Liver (tissue), 9 donors: ENCODE results near the gene CBX4. TPM values are rescaled to one million over a fixed set of nuclear protein-coding genes. Genes with fewer than 3 reads are reported as not detected.

ENCODE experiments used
- DNase-seq: peaks from one replicate; pipeline ENCODE4 v3.0.0-alpha.2; 2017; ENCODE audit warnings: low spot score
- H3K27ac ChIP-seq, 2 donors: one replicate each; pipeline ENCODE4 v1.7.0; 2013; ENCODE audit warnings: inconsistent platforms in 2 of 2, low read length in 2 of 2, control low read depth in 1 of 2, low read depth in 1 of 2, mild to moderate bottlenecking in 1 of 2
- H3K27me3 ChIP-seq, 4 donors: one replicate each; pipeline versions ENCODE4 v1.6.1 to v1.7.0; 2013; ENCODE audit warnings: low read length in 3 of 4, inconsistent platforms in 1 of 4, mild to moderate bottlenecking in 1 of 4, moderate library complexity in 1 of 4; ENCODE audit not compliant: control insufficient read depth in 4 of 4, insufficient read depth in 4 of 4
- H3K36me3 ChIP-seq, 4 donors: one replicate each; pipeline versions ENCODE4 v1.6.1 to v1.7.0; 2013; ENCODE audit warnings: low read length in 3 of 4, mild to moderate bottlenecking in 3 of 4, low read depth in 1 of 4, moderate library complexity in 1 of 4; ENCODE audit not compliant: control insufficient read depth in 4 of 4, insufficient read depth in 3 of 4
- H3K4me1 ChIP-seq, 4 donors: one replicate each; pipeline versions ENCODE4 v1.6.1 to v1.7.0; 2013; ENCODE audit warnings: low read length in 3 of 4, mild to moderate bottlenecking in 3 of 4, moderate library complexity in 1 of 4; ENCODE audit not compliant: control insufficient read depth in 4 of 4, insufficient read depth in 4 of 4
- H3K4me3 ChIP-seq, 3 donors: one replicate each; pipeline versions ENCODE4 v1.6.1 to v1.7.0; 2013; ENCODE audit warnings: low read length in 3 of 3, control low read depth in 1 of 3, low read depth in 1 of 3, mild to moderate bottlenecking in 1 of 3
- H3K9ac ChIP-seq, 2 donors: one replicate each; pipeline ENCODE4 v1.7.0; 2013; ENCODE audit warnings: low read length in 2 of 2, mild to moderate bottlenecking in 2 of 2, moderate library complexity in 2 of 2, control low read depth in 1 of 2, low read depth in 1 of 2
- H3K9me3 ChIP-seq, 4 donors: one replicate each; pipeline versions ENCODE4 v1.6.1 to v1.7.0; 2013; ENCODE audit warnings: low read length in 3 of 4; ENCODE audit not compliant: control insufficient read depth in 4 of 4
- EGR1 ChIP-seq, 2 donors: IDR thresholded peaks; 2 replicates each; pipeline ENCODE4 v1.6.1; 2016 to 2018; ENCODE audit warnings: antibody characterized with exemption in 2 of 2, low read depth in 2 of 2
- FOXA1 ChIP-seq: IDR thresholded peaks from 2 replicates; pipeline ENCODE4 v1.6.1; 2016; ENCODE audit warnings: antibody characterized with exemption
- FOXA2 ChIP-seq: IDR thresholded peaks from 2 replicates; pipeline ENCODE4 v1.6.1; 2016; ENCODE audit warnings: antibody characterized with exemption
- GABPA ChIP-seq, 2 donors: IDR thresholded peaks in 1 of 2; conservative IDR thresholded peaks in 1 of 2; 2 replicates each; pipeline ENCODE4 v1.6.1; 2016; ENCODE audit warnings: antibody characterized with exemption in 2 of 2, mild to moderate bottlenecking in 1 of 2, moderate library complexity in 1 of 2
- HNF4A ChIP-seq, 2 donors: conservative IDR thresholded peaks; 2 replicates each; pipeline ENCODE4 v1.6.1; 2016; ENCODE audit warnings: antibody characterized with exemption in 2 of 2, mild to moderate bottlenecking in 2 of 2
- HNF4G ChIP-seq: IDR thresholded peaks from 2 replicates; pipeline ENCODE4 v1.6.1; 2016; ENCODE audit warnings: antibody characterized with exemption
- JUND ChIP-seq, 2 donors: IDR thresholded peaks; 2 replicates each; pipeline ENCODE4 v1.6.1; 2016; ENCODE audit warnings: antibody characterized with exemption in 2 of 2
- NR2F2 ChIP-seq: IDR thresholded peaks from 2 replicates; pipeline ENCODE4 v1.6.1; 2016; ENCODE audit warnings: antibody characterized with exemption
- RAD21 ChIP-seq, 2 donors: IDR thresholded peaks; 2 replicates each; pipeline ENCODE4 v1.6.1; 2016; ENCODE audit warnings: antibody characterized with exemption in 2 of 2, mild to moderate bottlenecking in 2 of 2
- REST ChIP-seq: IDR thresholded peaks from 2 replicates; pipeline ENCODE4 v1.6.1; 2016; ENCODE audit warnings: antibody characterized with exemption, mild to moderate bottlenecking
- RXRA ChIP-seq, 2 donors: IDR thresholded peaks; 2 replicates each; pipeline ENCODE4 v1.6.1; 2017 to 2018; ENCODE audit warnings: antibody characterized with exemption in 2 of 2, mild to moderate bottlenecking in 1 of 2
- SP1 ChIP-seq: IDR thresholded peaks from 2 replicates; pipeline ENCODE4 v1.6.1; 2018; ENCODE audit warnings: antibody characterized with exemption, mild to moderate bottlenecking
- TAF1 ChIP-seq: conservative IDR thresholded peaks from 2 replicates; pipeline ENCODE4 v1.6.1; 2016; ENCODE audit warnings: antibody characterized with exemption, mild to moderate bottlenecking
- YY1 ChIP-seq: IDR thresholded peaks from 2 replicates; pipeline ENCODE4 v1.6.1; 2016; ENCODE audit warnings: antibody characterized with exemption, mild to moderate bottlenecking
- WGBS: extraction: QIAGEN DNeasy Blood & Tissue Kit; methylation state at CpG from one replicate; pipeline ENCODE4 v1.1.7; 2013; 5-methylcytosine and 5-hydroxymethylcytosine counted together
- polyA plus RNA-seq, 2 donors: library from polyadenylated mRNA; stranded (reverse) in 1 of 2; unstranded in 1 of 2; fragments of 200-250 nt in 1 of 2; fragments of >200 nt in 1 of 2; fragmentation: Nextera tagmentation in 1 of 2; extraction: Ambion mirVana in 1 of 2; gene quantifications; one replicate each; pipeline versions ENCODE4 v1.2.1 to v1.2.3, GENCODE V29; 2013 to 2015
- total RNA-seq, 2 donors: library from RNA; depleted of rRNA; stranded (reverse); fragments of >200 nt; gene quantifications; one replicate each; pipeline ENCODE4 v1.2.3, GENCODE V29; 2014
- TF ChIP-seq, protein P1 (sequence below): IDR thresholded peaks from 2 replicates; pipeline ENCODE4 v1.6.1; 2016; ENCODE audit warnings: antibody characterized with exemption
- TF ChIP-seq, protein P2 (sequence below): IDR thresholded peaks from 2 replicates; pipeline ENCODE4 v1.6.1; 2016; ENCODE audit warnings: antibody characterized with exemption
- TF ChIP-seq, protein P3 (sequence below): IDR thresholded peaks from 2 replicates; pipeline ENCODE4 v1.6.1; 2016; ENCODE audit warnings: antibody characterized with exemption
- TF ChIP-seq, protein P4 (sequence below): fragments of 150-350 bp; IDR thresholded peaks from 2 replicates; pipeline ENCODE4 v1.5.1; 2017; ENCODE audit warnings: improper control_type of control experiment, low read depth, low read length; ENCODE audit not compliant: missing input control
- donor health status: healthy.
- donor health status: healthy.
- donor health status: healthy.
- donor health status: healthy.
- donor health status: healthy.

CBX4 gene
- total and polyA plus RNA-seq, 4 donors, result 4.8 to 8.9 (median 6.3) TPM

- TF ChIP-seq TAF1 (no peak), NR2F2 (no peak)
Measured at GRCh38 chr17:79831265-79832217, 7.7 kb downstream of the CBX4 start (continued).

- no peak overlapping the region for H3K4me3 ChIP-seq
- H3K36me3 ChIP-seq, result peaks cover 0 to 4% (median 1%) of the 10 kb centered on the region in 4 donors
- H3K4me1 ChIP-seq, result peaks cover 14 to 40% (median 27%) of the 10 kb centered on the region in 4 donors
- H3K27me3 ChIP-seq, result no peaks in the 10 kb centered on the region
- DNase-seq, result no peak
- no peaks in the 10 kb centered on the region for H3K9me3 ChIP-seq
- TF ChIP-seq JUND (IDR thresholded peaks at IDR 0.05) (no peak), YY1 (no peak), GABPA (IDR thresholded peaks at IDR 0.05 in 1 of 2, conservative IDR thresholded peaks at IDR 0.05 in 1 of 2) (no peak), EGR1 (IDR thresholded peaks at IDR 0.05; ENCODE audit: low read depth in 2 of 2) (no peak), HNF4A (conservative IDR thresholded peaks at IDR 0.05) (no peak), HNF4G (no peak), FOXA2 (no peak), RXRA (IDR thresholded peaks at IDR 0.05) (no peak), REST (no peak), SP1 (no peak), NR2F2 (no peak), RAD21 (IDR thresholded peaks at IDR 0.05) (no peak), TAF1 (no peak), FOXA1 (no peak)
- TF ChIP-seq, protein P1, sequence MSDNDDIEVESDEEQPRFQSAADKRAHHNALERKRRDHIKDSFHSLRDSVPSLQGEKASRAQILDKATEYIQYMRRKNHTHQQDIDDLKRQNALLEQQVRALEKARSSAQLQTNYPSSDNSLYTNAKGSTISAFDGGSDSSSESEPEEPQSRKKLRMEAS, result no peak
- TF ChIP-seq, protein P2, sequence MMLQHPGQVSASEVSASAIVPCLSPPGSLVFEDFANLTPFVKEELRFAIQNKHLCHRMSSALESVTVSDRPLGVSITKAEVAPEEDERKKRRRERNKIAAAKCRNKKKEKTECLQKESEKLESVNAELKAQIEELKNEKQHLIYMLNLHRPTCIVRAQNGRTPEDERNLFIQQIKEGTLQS, result no peak
- TF ChIP-seq, protein P3, sequence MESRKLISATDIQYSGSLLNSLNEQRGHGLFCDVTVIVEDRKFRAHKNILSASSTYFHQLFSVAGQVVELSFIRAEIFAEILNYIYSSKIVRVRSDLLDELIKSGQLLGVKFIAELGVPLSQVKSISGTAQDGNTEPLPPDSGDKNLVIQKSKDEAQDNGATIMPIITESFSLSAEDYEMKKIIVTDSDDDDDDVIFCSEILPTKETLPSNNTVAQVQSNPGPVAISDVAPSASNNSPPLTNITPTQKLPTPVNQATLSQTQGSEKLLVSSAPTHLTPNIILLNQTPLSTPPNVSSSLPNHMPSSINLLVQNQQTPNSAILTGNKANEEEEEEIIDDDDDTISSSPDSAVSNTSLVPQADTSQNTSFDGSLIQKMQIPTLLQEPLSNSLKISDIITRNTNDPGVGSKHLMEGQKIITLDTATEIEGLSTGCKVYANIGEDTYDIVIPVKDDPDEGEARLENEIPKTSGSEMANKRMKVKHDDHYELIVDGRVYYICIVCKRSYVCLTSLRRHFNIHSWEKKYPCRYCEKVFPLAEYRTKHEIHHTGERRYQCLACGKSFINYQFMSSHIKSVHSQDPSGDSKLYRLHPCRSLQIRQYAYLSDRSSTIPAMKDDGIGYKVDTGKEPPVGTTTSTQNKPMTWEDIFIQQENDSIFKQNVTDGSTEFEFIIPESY, result no peak
- TF ChIP-seq, protein P4, sequence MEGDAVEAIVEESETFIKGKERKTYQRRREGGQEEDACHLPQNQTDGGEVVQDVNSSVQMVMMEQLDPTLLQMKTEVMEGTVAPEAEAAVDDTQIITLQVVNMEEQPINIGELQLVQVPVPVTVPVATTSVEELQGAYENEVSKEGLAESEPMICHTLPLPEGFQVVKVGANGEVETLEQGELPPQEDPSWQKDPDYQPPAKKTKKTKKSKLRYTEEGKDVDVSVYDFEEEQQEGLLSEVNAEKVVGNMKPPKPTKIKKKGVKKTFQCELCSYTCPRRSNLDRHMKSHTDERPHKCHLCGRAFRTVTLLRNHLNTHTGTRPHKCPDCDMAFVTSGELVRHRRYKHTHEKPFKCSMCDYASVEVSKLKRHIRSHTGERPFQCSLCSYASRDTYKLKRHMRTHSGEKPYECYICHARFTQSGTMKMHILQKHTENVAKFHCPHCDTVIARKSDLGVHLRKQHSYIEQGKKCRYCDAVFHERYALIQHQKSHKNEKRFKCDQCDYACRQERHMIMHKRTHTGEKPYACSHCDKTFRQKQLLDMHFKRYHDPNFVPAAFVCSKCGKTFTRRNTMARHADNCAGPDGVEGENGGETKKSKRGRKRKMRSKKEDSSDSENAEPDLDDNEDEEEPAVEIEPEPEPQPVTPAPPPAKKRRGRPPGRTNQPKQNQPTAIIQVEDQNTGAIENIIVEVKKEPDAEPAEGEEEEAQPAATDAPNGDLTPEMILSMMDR, result no peak
- WGBS, result 93% methylated on average over 8 of the region's 8 CpGs
- H3K9ac ChIP-seq, result no peak overlapping the region
- no peak overlapping the region for H3K27ac ChIP-seq
Measured at GRCh38 chr17:79830763-79831264, 8.4 kb downstream of the CBX4 start.
